Suprapubic skin (tissue), 4 donors: ENCODE results near the gene NCBP1. TPM values are rescaled to one million over a fixed set of nuclear protein-coding genes. Genes with fewer than 3 reads are reported as not detected.

Experiments
- DNase-seq, 2 donors: peaks; one replicate each; pipeline ENCODE4 v3.0.0-alpha.2; 2019; ENCODE audit warnings: low spot score in 2 of 2
- H3K27ac ChIP-seq: fragments of 200-600 bp; sonication (generic); one replicate; pipeline ENCODE4 v1.5.1; 2019
- H3K27me3 ChIP-seq: fragments of 200-600 bp; sonication (generic); one replicate; pipeline ENCODE4 v1.5.1; 2019
- H3K36me3 ChIP-seq: fragments of 200-600 bp; sonication (generic); one replicate; pipeline ENCODE4 v1.5.1; 2019
- H3K4me1 ChIP-seq: fragments of 200-600 bp; sonication (generic); one replicate; pipeline ENCODE4 v1.5.1; 2019
- H3K4me3 ChIP-seq: fragments of 200-600 bp; sonication (generic); one replicate; pipeline ENCODE4 v1.5.1; 2019; ENCODE audit warnings: mild to moderate bottlenecking
- H3K9me3 ChIP-seq: fragments of 200-600 bp; sonication (generic); one replicate; pipeline ENCODE4 v1.5.1; 2019
- EP300 ChIP-seq: sonication (generic); formaldehyde crosslinking; IDR thresholded peaks from one replicate; pipeline ENCODE4 v1.6.1; 2017; ENCODE audit warnings: antibody characterized with exemption
- POLR2A ChIP-seq, 2 donors: fragments of 450-650 bp; IDR thresholded peaks; one replicate each; pipeline ENCODE4 v1.6.1; 2017; ENCODE audit warnings: antibody characterized with exemption in 2 of 2, mild to moderate bottlenecking in 2 of 2, moderate library complexity in 2 of 2
- POLR2AphosphoS5 ChIP-seq, 3 donors: sonication (generic); formaldehyde crosslinking; IDR thresholded peaks; one replicate each; pipeline ENCODE4 v1.6.1; 2017; ENCODE audit warnings: antibody characterized with exemption in 3 of 3
- WGBS: methylation state at CpG from one replicate; pipeline ENCODE4 v1.1.5; 2018; 5-methylcytosine and 5-hydroxymethylcytosine counted together
- total RNA-seq, 4 donors: library from RNA; depleted of rRNA; stranded (reverse); fragments of >200 nt; gene quantifications; one replicate each; pipeline ENCODE4 v1.1.0, GENCODE V29; 2016
- TF ChIP-seq, protein P1 (sequence below), 2 donors: fragments of 200-600 bp in 1 of 2; fragments of 450-650 bp in 1 of 2; sonication (generic) in 1 of 2; IDR thresholded peaks; one replicate each; pipeline ENCODE4 v1.5.1; 2016 to 2019; ENCODE audit warnings: antibody characterized with exemption in 2 of 2, mild to moderate bottlenecking in 1 of 2, moderate library complexity in 1 of 2

NCBP1 gene
- total RNA-seq, 4 donors from 2014 or later = 13.6 to 43.9 (median 16.3) TPM

- no peaks in the 10 kb centered on the region for H3K9me3 ChIP-seq
- no peak for DNase-seq
- no peak overlapping the region for H3K27ac ChIP-seq
- H3K4me1 ChIP-seq = no peaks in the 10 kb centered on the region
- 83% methylated on average over 3 of the region's 3 CpGs for WGBS
- H3K36me3 ChIP-seq = peaks cover 83% of the 10 kb centered on the region
- TF ChIP-seq POLR2AphosphoS5 (IDR thresholded peaks at IDR 0.05) = no peak
- no peak for TF ChIP-seq EP300
- TF ChIP-seq, protein P1, sequence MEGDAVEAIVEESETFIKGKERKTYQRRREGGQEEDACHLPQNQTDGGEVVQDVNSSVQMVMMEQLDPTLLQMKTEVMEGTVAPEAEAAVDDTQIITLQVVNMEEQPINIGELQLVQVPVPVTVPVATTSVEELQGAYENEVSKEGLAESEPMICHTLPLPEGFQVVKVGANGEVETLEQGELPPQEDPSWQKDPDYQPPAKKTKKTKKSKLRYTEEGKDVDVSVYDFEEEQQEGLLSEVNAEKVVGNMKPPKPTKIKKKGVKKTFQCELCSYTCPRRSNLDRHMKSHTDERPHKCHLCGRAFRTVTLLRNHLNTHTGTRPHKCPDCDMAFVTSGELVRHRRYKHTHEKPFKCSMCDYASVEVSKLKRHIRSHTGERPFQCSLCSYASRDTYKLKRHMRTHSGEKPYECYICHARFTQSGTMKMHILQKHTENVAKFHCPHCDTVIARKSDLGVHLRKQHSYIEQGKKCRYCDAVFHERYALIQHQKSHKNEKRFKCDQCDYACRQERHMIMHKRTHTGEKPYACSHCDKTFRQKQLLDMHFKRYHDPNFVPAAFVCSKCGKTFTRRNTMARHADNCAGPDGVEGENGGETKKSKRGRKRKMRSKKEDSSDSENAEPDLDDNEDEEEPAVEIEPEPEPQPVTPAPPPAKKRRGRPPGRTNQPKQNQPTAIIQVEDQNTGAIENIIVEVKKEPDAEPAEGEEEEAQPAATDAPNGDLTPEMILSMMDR (IDR thresholded peaks at IDR 0.05) = no peak
- no peak for TF ChIP-seq POLR2A (IDR thresholded peaks at IDR 0.05)
- H3K27me3 ChIP-seq = no peaks in the 10 kb centered on the region
- H3K4me3 ChIP-seq = no peak overlapping the region
Observed at GRCh38 chr9:97651646-97652045, 18.0 kb downstream of the NCBP1 start.

- H3K27me3 ChIP-seq = no peaks in the 10 kb centered on the region
- no peak for TF ChIP-seq POLR2AphosphoS5 (IDR thresholded peaks at IDR 0.05)
- TF ChIP-seq POLR2A (IDR thresholded peaks at IDR 0.05) = no peak
- TF ChIP-seq, protein P1 (IDR thresholded peaks at IDR 0.05) = no peak
- no peak for TF ChIP-seq EP300
- 84% methylated on average over 1 of the region's 1 CpG for WGBS
- no peak for DNase-seq
- no peak overlapping the region for H3K4me3 ChIP-seq
- H3K9me3 ChIP-seq = no peaks in the 10 kb centered on the region
- no peak overlapping the region for H3K27ac ChIP-seq
- no peaks in the 10 kb centered on the region for H3K4me1 ChIP-seq
- H3K36me3 ChIP-seq = peaks cover 89% of the 10 kb centered on the region
Observed at GRCh38 chr9:97658707-97659106, 25.1 kb downstream of the NCBP1 start.

- H3K36me3 ChIP-seq = peaks cover 91% of the 10 kb centered on the region
Observed at GRCh38 chr9:97659771-97660170, 26.1 kb downstream of the NCBP1 start.

GRCh38 chr9:97660340-97660739, 26.7 kb downstream of the NCBP1 start:
- H3K27ac ChIP-seq = no peak overlapping the region
- no peaks in the 10 kb centered on the region for H3K4me1 ChIP-seq
- no peak overlapping the region for H3K4me3 ChIP-seq
- WGBS = 76% methylated on average over 5 of the region's 5 CpGs
- DNase-seq = no peak
- H3K27me3 ChIP-seq = no peaks in the 10 kb centered on the region
- H3K36me3 ChIP-seq = peaks cover 91% of the 10 kb centered on the region
- no peaks in the 10 kb centered on the region for H3K9me3 ChIP-seq
- no peak for TF ChIP-seq EP300
- TF ChIP-seq POLR2A (IDR thresholded peaks at IDR 0.05) = no peak
- TF ChIP-seq, protein P1 (IDR thresholded peaks at IDR 0.05) = no peak
- TF ChIP-seq POLR2AphosphoS5 (IDR thresholded peaks at IDR 0.05) = no peak

More at GRCh38 chr9:97659771-97660170, 26.1 kb downstream of the NCBP1 start:
- Histone ChIP-seq H3K9me3 (no peaks in the 10 kb centered on the region), H3K4me1 (no peaks in the 10 kb centered on the region), H3K27ac (no peak overlapping the region), H3K4me3 (no peak overlapping the region), H3K27me3 (no peaks in the 10 kb centered on the region)
- DNase-seq = no peak
- no peak for TF ChIP-seq POLR2AphosphoS5 (IDR thresholded peaks at IDR 0.05)
- TF ChIP-seq POLR2A (IDR thresholded peaks at IDR 0.05) = no peak
- TF ChIP-seq EP300 = no peak
- 59% methylated on average over 3 of the region's 3 CpGs for WGBS

DNA sequence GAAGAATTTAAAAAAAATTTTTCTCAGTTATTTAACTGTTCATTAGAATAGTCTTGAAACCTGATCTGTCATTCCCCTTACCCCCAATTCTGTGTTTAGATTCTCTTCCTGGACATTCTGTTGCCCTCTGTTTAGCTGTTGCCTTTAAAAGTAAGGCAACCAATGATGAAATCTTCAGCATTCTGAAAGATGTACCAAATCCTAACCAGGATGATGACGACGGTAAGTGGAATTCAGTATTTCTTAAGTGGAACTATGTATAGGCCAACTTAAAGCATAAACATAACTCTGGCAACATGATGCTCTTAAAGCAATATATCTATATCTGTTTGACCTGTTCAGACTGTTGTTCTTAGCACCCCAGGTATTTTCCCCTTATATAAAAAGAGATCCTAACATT, 27.2 kb downstream of the NCBP1 start:
- Histone ChIP-seq H3K27me3 (no peaks in the 10 kb centered on the region), H3K36me3 (peaks cover 92% of the 10 kb centered on the region)
- 96% methylated on average over 2 of the region's 2 CpGs for WGBS

More for the DNA sequence above, 27.2 kb downstream of the NCBP1 start:
- Histone ChIP-seq H3K9me3 (no peaks in the 10 kb centered on the region), H3K27ac (no peak overlapping the region), H3K4me1 (no peaks in the 10 kb centered on the region), H3K4me3 (no peak overlapping the region)
- DNase-seq = no peak
- TF ChIP-seq POLR2A (IDR thresholded peaks at IDR 0.05) (no peak), EP300 (no peak), POLR2AphosphoS5 (IDR thresholded peaks at IDR 0.05) (no peak)
- TF ChIP-seq, protein P1 (IDR thresholded peaks at IDR 0.05) = no peak
